Stimulated activated CD4-positive, alpha-beta T cell treated with anti-CD3 and anti-CD28 coated beads, Interleukin-15, amount 100 ng/mL, for 48 hours (primary cell): ENCODE data around the gene RNASE13.

Experiments
- DNase-seq, 2 donors: peaks; one replicate each; pipeline ENCODE4 v3.0.0-alpha.2; 2020; ENCODE audit warnings: low read depth in 2 of 2

The RNASE13 gene

GRCh38 chr14:21063479-21063878, 28.9 kb upstream of the RNASE13 start:
- DNase-seq = no peak

- DNase-seq = no peak
Measured at GRCh38 chr14:21061347-21061668, 26.7 kb upstream of the RNASE13 start.

GRCh38 chr14:21060614-21061346, 26.2 kb upstream of the RNASE13 start:
- DNase-seq = no peak

GRCh38 chr14:21059842-21060613, 25.4 kb upstream of the RNASE13 start:
- DNase-seq = no peak

- DNase-seq = no peak
Measured at GRCh38 chr14:21058903-21059302, 24.3 kb upstream of the RNASE13 start.

- no peak for DNase-seq
Measured at GRCh38 chr14:21057803-21058675, 23.4 kb upstream of the RNASE13 start, which contains the start of gene RNASE8. TSS of gene RNASE8 (plus strand) at chr14:21057822. CDS start at chr14:21057893, 71 bp downstream.

GRCh38 chr14:21056520-21057163, 22.0 kb upstream of the RNASE13 start:
- DNase-seq = no peak

- no peak for DNase-seq
Measured at GRCh38 chr14:21055432-21056117, 21.0 kb upstream of the RNASE13 start.

- DNase-seq = no peak
Measured at GRCh38 chr14:21054768-21055145, 20.1 kb upstream of the RNASE13 start.

GRCh38 chr14:21054123-21054767, 19.6 kb upstream of the RNASE13 start:
- DNase-seq = no peak

- no peak for DNase-seq
Measured at GRCh38 chr14:21053184-21054122, 18.8 kb upstream of the RNASE13 start.

- DNase-seq = no peak
Measured at GRCh38 chr14:21050597-21050996, 16.0 kb upstream of the RNASE13 start.

GRCh38 chr14:21049271-21049673, 14.7 kb upstream of the RNASE13 start:
- DNase-seq = no peak

- DNase-seq = no peak
Measured at GRCh38 chr14:21048638-21049037, 14.0 kb upstream of the RNASE13 start.

- no peak for DNase-seq
Measured at GRCh38 chr14:21047378-21047781, 12.8 kb upstream of the RNASE13 start.

GRCh38 chr14:21043974-21044618, 9.5 kb upstream of the RNASE13 start:
- DNase-seq = no peak

- DNase-seq = no peak
Measured at GRCh38 chr14:21043387-21043973, 8.9 kb upstream of the RNASE13 start.

- DNase-seq = no peak
Measured at GRCh38 chr14:21042918-21043317, 8.3 kb upstream of the RNASE13 start.
